GM18511 (cell line): Measurements from ENCODE around the gene REELD1.
A peak's percentile ranks its signal among the peaks of the same experiment; 100 is the strongest.

Source experiments
- ATAC-seq: cut with Tn5 transposase; IDR thresholded peaks from one replicate; pipeline ENCODE4 v1.9.1; 2021; ENCODE audit warnings: mild to moderate bottlenecking, moderate library complexity; ENCODE audit not compliant: unreplicated experiment

Gene REELD1

GRCh38 chr4:146214238-146214637 lies at the start of gene REELD1:
Gene REELD1 (plus strand): TSS chr4:146214538. CDS start chr4:146216953, 2,415 bp downstream.
- ATAC-seq = no peak

GRCh38 chr4:146165221-146165620 lies 49.1 kb upstream of the REELD1 start:
- ATAC-seq = no peak

- no peak for ATAC-seq
Measured at GRCh38 chr4:146165840-146166239, 48.5 kb upstream of the REELD1 start.

GRCh38 chr4:146170149-146170548 lies 44.2 kb upstream of the REELD1 start:
- ATAC-seq = no peak

- peak; percentile 96 for ATAC-seq
Measured at GRCh38 chr4:146175541-146176453, 38.5 kb upstream of the REELD1 start, which contains the start of gene LSM6. Gene LSM6 (plus strand): TSS chr4:146175718. CDS start chr4:146182922, 7,204 bp downstream.

- ATAC-seq = no peak
Measured at GRCh38 chr4:146176891-146177290, 37.4 kb upstream of the REELD1 start.

- ATAC-seq = no peak
Measured at GRCh38 chr4:146178126-146178525, 36.2 kb upstream of the REELD1 start.

- ATAC-seq = no peak
Measured at GRCh38 chr4:146179784-146180370, 34.5 kb upstream of the REELD1 start.

- ATAC-seq = no peak
Measured at GRCh38 chr4:146182443-146182842, 31.9 kb upstream of the REELD1 start.

- no peak for ATAC-seq
Measured at GRCh38 chr4:146183209-146183608, 31.1 kb upstream of the REELD1 start.

- ATAC-seq = no peak
Measured at GRCh38 chr4:146186041-146186440, 28.3 kb upstream of the REELD1 start.

GRCh38 chr4:146186596-146186995 lies 27.7 kb upstream of the REELD1 start:
- no peak for ATAC-seq

- no peak for ATAC-seq
Measured at GRCh38 chr4:146190456-146190855, 23.9 kb upstream of the REELD1 start.

- no peak for ATAC-seq
Measured at GRCh38 chr4:146191766-146192458, 22.4 kb upstream of the REELD1 start.

- no peak for ATAC-seq
Measured at GRCh38 chr4:146193628-146194027, 20.7 kb upstream of the REELD1 start.

GRCh38 chr4:146194212-146194611 lies 20.1 kb upstream of the REELD1 start:
- ATAC-seq = no peak

- ATAC-seq = no peak
Measured at GRCh38 chr4:146202665-146203064, 11.7 kb upstream of the REELD1 start.

- no peak for ATAC-seq
Measured at GRCh38 chr4:146207410-146207809, 6.9 kb upstream of the REELD1 start.

- no peak for ATAC-seq
Measured at GRCh38 chr4:146210890-146211289, 3.4 kb upstream of the REELD1 start.

- ATAC-seq = no peak
Measured at GRCh38 chr4:146211440-146211839, 2.9 kb upstream of the REELD1 start.

GRCh38 chr4:146212781-146213180 lies 1.6 kb upstream of the REELD1 start:
- ATAC-seq = no peak

GRCh38 chr4:146222313-146222712 lies 8.0 kb downstream of the REELD1 start:
- ATAC-seq = no peak
